ENCODE results near the gene VCAM1.
"Not testable (repeated sequence)": the region's sequence is repeated elsewhere in the genome, so short reads cannot be mapped to it uniquely, and the experiment has no call there.

Gene VCAM1

GRCh38 chr1:100781728-100782127, 62.2 kb downstream of the VCAM1 start:
- DNase-seq, result not testable (repeated sequence)

GRCh38 chr1:100782473-100783039, 63.0 kb downstream of the VCAM1 start:
- DNase-seq, result no peak

GRCh38 chr1:100785470-100786052, 66.0 kb downstream of the VCAM1 start:
- DNase-seq, result no peak

- DNase-seq, result no peak
These were observed 67.3 kb downstream of the VCAM1 start for GRCh38 chr1:100786870-100787269.

Data from Kasumi-1 (cell line).